BLaER1 treated with 17β-estradiol and CSF1 and Interleukin-3, amounts not matched to agents 10 nM and 100 nM (cell line): Measurements from ENCODE around the gene GTPBP6.
"Not testable (repeated sequence)": the region's sequence is repeated elsewhere in the genome, so short reads cannot be mapped to it uniquely, and the experiment has no call there.

Source experiments
- H3K27ac ChIP-seq, 11 experiments: shearing (Covaris generic); formaldehyde crosslinking; 2 replicates each; pipeline ENCODE4 v1.8.1; 2022
- H3K27me3 ChIP-seq, 11 experiments: shearing (Covaris generic); formaldehyde crosslinking; 2 replicates each; pipeline ENCODE4 v1.8.1; 2022
- H3K36me3 ChIP-seq, 11 experiments: shearing (Covaris generic); formaldehyde crosslinking; 2 replicates each; pipeline ENCODE4 v1.8.1; 2022
- H3K4me1 ChIP-seq, 10 experiments: shearing (Covaris generic); formaldehyde crosslinking; 2 replicates each; pipeline ENCODE4 v1.8.1; 2022
- H3K4me2 ChIP-seq, 11 experiments: shearing (Covaris generic); formaldehyde crosslinking; 2 replicates each; pipeline ENCODE4 v1.8.1; 2022
- H3K4me3 ChIP-seq, 10 experiments: shearing (Covaris generic); formaldehyde crosslinking; 2 replicates each; pipeline ENCODE4 v1.8.1; 2022
- H3K9ac ChIP-seq, 11 experiments: shearing (Covaris generic); formaldehyde crosslinking; 2 replicates each; pipeline ENCODE4 v1.8.1; 2022
- H3K9me3 ChIP-seq, 11 experiments: shearing (Covaris generic); formaldehyde crosslinking; replicated peaks in 1 of 11; 2 replicates each; pipeline ENCODE4 v1.8.1; 2022
- H4K20me1 ChIP-seq, 11 experiments: shearing (Covaris generic); formaldehyde crosslinking; 2 replicates each; pipeline ENCODE4 v1.8.1; 2022
- Cebpa-rat ChIP-seq, 11 experiments: shearing (Covaris generic); IDR thresholded peaks; 2 replicates each; pipeline ENCODE4 v1.8.1; 2022

The GTPBP6 gene

DNA sequence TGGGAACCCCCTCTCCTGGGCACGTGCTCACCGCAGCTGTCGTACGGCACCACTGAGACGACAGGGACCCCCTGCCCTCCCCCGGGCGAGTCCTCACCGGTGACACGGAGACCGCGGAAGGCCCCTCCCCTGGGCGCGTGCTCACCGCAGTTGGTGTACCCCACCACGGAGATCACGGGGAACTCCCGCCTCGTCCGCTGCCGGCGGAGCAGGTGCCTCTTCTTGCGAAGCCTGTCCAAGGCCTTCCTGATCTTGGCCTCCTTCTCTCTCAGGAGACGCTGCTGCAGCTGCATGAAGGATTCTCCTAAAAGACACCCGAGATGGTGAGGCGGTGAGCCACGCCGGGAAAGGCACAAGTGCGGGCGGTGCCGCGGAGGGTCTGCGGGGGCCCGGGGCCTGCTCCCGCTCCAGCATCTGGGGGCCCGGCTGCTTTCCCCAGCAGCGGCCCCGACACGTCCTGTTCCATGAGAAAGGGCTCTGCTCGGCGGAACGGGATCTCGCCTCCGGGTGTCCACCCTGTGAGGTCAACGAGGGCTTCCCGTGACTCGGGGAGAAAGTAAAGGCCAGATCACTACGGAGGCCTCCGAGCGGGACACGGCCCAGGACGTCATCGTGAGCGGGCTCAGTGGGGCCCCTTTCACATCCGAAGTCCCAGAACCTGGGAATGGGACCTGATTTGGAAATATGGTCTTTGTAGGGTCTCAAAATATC is 5.8 kb downstream of the GTPBP6 start:
- Histone ChIP-seq H3K27ac (no peak overlapping the region), H3K36me3 (peaks cover 79 to 92% (median 82%) of the 10 kb centered on the region in 11 experiments), H3K4me2 (no peak overlapping the region), H3K4me3 (no peak overlapping the region), H3K9ac (no peak overlapping the region), H3K4me1 (peaks cover 0 to 11% (median 9%) of the 10 kb centered on the region in 10 experiments; a peak in 9 of 20 replicates), H3K9me3 (peaks cover 0 to 7% (median 0%) of the 10 kb centered on the region in 11 experiments; a peak in 3 of 22 replicates), H4K20me1 (peaks cover 0 to 82% (median 63%) of the 10 kb centered on the region in 11 experiments; a peak in 19 of 22 replicates), H3K27me3 (no peaks in the 10 kb centered on the region)
- TF ChIP-seq Cebpa-rat (IDR thresholded peaks at IDR 0.05) = no peak

DNA sequence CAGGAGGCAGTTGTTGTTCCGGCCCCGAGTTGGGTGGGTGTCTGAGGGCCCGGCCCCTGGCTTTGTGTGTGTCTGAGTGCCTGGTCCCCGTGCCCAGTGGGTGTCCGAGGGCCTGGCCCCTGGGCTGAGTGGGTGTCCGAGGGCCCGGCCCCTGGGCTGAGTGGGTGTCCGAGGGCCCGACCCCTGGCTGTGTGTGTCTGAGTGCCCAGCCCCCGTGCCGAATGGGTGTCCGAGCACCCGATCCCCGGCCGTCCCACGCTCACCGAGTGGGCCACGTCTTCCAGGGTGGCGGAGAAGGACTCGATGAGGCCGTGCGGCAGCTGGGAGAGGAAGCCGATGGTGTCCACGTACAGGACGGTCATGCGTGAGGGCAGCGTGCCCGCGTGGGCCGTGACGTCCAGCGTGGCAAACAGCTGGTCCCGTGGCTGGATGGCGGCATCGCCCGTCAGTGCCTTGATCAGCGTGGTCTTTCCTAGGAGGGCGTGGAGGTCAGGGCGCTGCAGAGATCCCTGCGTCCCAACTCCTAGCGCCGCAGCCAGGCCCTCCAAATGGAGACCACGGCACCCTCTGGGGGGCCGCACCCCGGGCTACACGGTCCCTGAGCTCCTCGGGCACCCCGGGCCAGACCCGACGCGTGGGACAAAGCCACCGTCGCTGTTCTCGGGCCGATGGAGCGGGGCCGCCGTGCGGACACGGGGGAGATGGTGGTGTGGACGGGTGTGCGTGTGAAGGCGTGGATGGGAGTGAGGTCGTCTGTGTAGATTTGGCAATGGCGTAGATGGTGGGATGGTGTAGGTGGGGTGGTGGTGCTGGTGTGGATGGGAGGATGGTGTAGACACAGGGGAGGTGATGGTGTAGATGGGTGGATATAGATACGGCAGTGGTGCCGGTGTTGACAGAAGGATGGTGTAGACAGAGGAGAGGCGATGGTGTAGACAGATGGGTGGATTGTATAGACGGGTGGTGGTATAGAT is 7.2 kb downstream of the GTPBP6 start:
- no peak overlapping the region for H3K4me3 ChIP-seq

DNA sequence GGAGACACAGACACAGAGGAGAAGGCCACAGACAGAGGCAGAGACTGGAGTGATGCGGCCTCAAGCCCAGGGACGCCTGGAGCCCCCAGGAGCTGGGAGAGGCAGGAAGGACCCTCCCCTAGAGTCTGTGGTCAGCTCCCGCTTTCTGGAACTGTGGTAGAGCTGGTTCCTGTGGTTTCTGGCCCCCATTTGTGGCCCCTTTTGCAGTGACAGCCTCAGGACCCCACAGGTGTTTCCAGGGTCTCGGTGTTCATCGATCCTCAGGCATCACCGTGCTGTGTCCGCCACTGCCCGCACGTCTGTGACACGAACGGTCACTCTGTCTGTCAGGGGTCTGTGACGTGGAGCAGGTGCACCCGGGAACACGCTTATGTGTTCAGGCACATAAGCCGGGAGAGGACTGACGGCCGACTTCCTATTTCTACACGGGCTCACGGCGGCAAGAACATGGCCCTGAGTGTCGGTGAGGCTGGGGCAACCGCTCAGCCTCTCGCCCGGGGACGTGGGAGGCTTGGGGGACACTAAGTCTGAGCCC is 7.9 kb downstream of the GTPBP6 start:
- H4K20me1 ChIP-seq = peaks cover 0 to 86% (median 66%) of the 10 kb centered on the region in 11 experiments; a peak in 19 of 22 replicates
- no peaks in the 10 kb centered on the region for H3K4me1 ChIP-seq
- no peak overlapping the region for H3K4me2 ChIP-seq
- no peak overlapping the region for H3K27ac ChIP-seq
- no peaks in the 10 kb centered on the region for H3K27me3 ChIP-seq
- H3K9me3 ChIP-seq = no peaks in the 10 kb centered on the region
- H3K36me3 ChIP-seq = peaks cover 88 to 99% (median 89%) of the 10 kb centered on the region in 11 experiments
- H3K9ac ChIP-seq = no peak overlapping the region
- no peak for TF ChIP-seq Cebpa-rat (IDR thresholded peaks at IDR 0.05)
- no peak overlapping the region for H3K4me3 ChIP-seq

More for the DNA sequence above, 7.2 kb downstream of the GTPBP6 start:
- Histone ChIP-seq H3K9me3 (no peaks in the 10 kb centered on the region), H3K36me3 (peaks cover 83 to 97% (median 86%) of the 10 kb centered on the region in 11 experiments), H3K27me3 (no peaks in the 10 kb centered on the region), H4K20me1 (peaks cover 0 to 84% (median 64%) of the 10 kb centered on the region in 11 experiments; a peak in 19 of 22 replicates), H3K9ac (no peak overlapping the region), H3K27ac (no peak overlapping the region), H3K4me1 (peaks cover 0 to 3% (median under 1%) of the 10 kb centered on the region in 10 experiments; a peak in 5 of 20 replicates), H3K4me2 (no peak overlapping the region)
- no peak for TF ChIP-seq Cebpa-rat (IDR thresholded peaks at IDR 0.05)

DNA sequence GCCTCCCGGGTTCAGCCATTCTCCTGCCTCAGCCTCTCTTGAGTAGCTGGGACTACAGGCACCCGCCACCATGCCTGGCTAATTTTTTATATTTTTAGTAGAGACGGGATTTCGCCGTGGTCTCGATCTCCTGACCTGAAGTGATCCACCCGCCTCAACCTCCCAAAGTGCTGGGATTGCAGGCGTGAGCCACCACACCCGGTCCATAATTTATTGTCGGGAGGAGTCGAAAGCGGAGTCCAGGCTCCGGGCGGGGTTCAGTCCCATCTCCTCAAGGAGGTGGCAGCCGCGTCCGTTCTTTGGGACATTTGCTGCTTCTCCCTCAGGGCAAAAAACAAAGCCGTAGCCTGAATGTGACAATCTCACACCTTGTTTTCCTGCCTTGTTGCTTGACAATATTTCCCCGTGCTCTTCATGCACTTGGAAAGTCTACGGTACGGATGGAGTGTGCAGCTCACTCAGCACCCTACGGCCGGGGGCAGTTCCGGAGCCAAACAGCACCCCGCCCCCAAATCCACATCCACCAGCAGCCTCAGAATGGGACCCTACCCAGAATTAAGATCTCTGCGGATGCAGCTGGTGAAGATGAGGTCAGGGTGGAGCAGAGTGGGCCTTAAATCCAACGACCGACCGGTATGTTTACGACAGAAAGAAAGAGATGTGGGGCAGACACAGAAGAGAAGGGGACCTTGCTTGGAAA is 9.6 kb downstream of the GTPBP6 start:
- peaks cover 86 to 99% (median 89%) of the 10 kb centered on the region in 11 experiments for H3K36me3 ChIP-seq

GRCh38 chrX:307261-308111 is 11.1 kb downstream of the GTPBP6 start:
- H3K27me3 ChIP-seq = no peaks in the 10 kb centered on the region
- no peak overlapping the region for H3K27ac ChIP-seq
- H3K9me3 ChIP-seq = no peaks in the 10 kb centered on the region
- H3K4me3 ChIP-seq = no peak overlapping the region
- H3K4me1 ChIP-seq = no peaks in the 10 kb centered on the region
- no peak overlapping the region for H3K4me2 ChIP-seq
- no peak for TF ChIP-seq Cebpa-rat (IDR thresholded peaks at IDR 0.05)
- no peak overlapping the region for H3K9ac ChIP-seq
- peaks cover 0 to 83% (median 54%) of the 10 kb centered on the region in 11 experiments; a peak in 19 of 22 replicates for H4K20me1 ChIP-seq
- peaks cover 78 to 99% (median 89%) of the 10 kb centered on the region in 11 experiments for H3K36me3 ChIP-seq

More for the DNA sequence above, 9.6 kb downstream of the GTPBP6 start:
- H3K9ac ChIP-seq = no peak overlapping the region
- H3K4me2 ChIP-seq = no peak overlapping the region
- no peak overlapping the region for H3K27ac ChIP-seq
- H3K4me3 ChIP-seq = no peak overlapping the region
- H4K20me1 ChIP-seq = peaks cover 0 to 88% (median 66%) of the 10 kb centered on the region in 11 experiments; a peak in 19 of 22 replicates
- TF ChIP-seq Cebpa-rat (IDR thresholded peaks at IDR 0.05) = no peak
- H3K9me3 ChIP-seq = no peaks in the 10 kb centered on the region
- no peaks in the 10 kb centered on the region for H3K27me3 ChIP-seq
- H3K4me1 ChIP-seq = no peaks in the 10 kb centered on the region

DNA sequence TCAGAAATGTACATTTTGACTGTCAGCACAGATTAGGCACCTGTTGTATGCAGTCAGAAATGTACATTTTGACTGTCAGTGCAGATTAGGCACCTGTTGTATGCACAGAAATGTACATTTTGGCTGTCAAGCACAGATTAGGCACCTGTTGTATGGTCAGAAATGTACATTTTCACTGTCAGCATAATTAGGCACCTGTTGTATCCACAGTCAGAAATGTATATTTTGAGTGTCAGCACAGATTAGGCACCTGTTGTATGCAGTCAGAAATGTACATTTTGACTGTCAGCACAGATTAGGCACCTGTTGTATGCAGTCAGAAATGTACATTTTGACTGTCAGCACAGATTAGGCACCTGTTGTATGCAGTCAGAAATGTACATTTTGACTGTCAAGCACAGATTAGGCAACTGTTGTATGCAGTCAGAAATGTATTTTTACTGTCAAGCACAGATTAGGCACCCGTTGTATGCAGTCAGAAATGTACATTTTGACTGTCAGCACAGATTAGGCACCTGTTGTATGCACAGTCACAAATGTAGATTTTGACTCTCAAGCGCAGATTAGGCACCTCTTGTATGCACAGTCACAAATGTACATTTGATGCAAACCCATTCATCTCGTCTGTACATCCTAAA is 11.9 kb downstream of the GTPBP6 start:
- peaks cover 0 to 82% (median 52%) of the 10 kb centered on the region in 11 experiments; a peak in 19 of 22 replicates for H4K20me1 ChIP-seq
- not testable (repeated sequence) for H3K4me1 ChIP-seq, H3K4me2 ChIP-seq, H3K27ac ChIP-seq, H3K9ac ChIP-seq, H3K9me3 ChIP-seq, H3K27me3 ChIP-seq, H3K4me3 ChIP-seq
- peaks cover 78 to 99% (median 89%) of the 10 kb centered on the region in 11 experiments for H3K36me3 ChIP-seq

DNA sequence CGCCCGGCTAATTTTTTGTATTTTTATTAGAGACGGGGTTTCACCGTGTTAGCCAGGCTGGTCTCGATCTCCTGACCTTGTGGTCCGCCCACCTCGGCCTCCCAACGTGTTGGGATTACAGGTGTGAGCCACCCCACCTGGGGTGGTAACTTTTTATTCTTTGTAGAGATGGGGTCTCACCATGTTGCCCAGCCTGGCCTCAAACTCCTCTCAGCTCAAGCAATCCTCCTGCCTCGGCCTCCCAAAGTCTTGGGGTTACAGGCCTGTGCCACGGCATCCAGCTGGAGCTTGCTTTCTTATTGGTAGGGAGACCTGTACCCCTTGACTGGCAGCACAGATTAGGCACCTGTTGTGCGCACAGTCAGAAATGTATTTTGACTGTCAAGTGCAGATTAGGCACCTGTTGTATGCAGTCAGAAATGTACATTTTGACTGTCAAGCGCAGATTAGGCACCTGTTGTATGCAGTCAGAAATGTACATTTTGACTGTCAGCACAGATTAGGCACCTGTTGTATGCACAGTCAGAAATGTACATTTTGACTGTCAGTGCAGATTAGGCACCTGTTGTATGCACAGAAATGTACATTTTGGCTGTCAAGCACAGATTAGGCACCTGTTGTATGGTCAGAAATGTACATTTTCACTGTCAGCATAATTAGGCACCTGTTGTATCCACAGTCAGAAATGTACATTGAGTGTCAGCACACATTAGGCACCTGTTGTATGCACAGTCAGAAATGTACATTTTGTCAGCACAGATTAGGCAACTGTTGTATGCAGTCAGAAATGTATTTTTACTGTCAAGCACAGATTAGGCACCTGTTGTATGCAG is 12.6 kb downstream of the GTPBP6 start:
- H3K27ac ChIP-seq, H3K9me3 ChIP-seq, H3K4me3 ChIP-seq, H3K9ac ChIP-seq, H3K27me3 ChIP-seq, H3K4me1 ChIP-seq, H3K4me2 ChIP-seq: not testable (repeated sequence)
- H4K20me1 ChIP-seq = peaks cover 0 to 80% (median 47%) of the 10 kb centered on the region in 11 experiments; a peak in 19 of 22 replicates
- H3K36me3 ChIP-seq = peaks cover 78 to 99% (median 89%) of the 10 kb centered on the region in 11 experiments
